GM23338 (cell line): ENCODE data around the gene IRF6. TPM values are rescaled to one million over a fixed set of nuclear protein-coding genes. Genes with fewer than 3 reads are reported as not detected.
A peak's percentile ranks its signal among the peaks of the same experiment; 100 is the strongest.

ENCODE experiments used
- CREB1 ChIP-seq: fragments of 250-450 bp; sonication (Bioruptor Pico); IDR thresholded peaks from 2 replicates; pipeline ENCODE4 v1.5.0; 2020; ENCODE audit warnings: low read depth, mild to moderate bottlenecking, moderate library complexity
- CTCF ChIP-seq, 2 experiments: fragments of 200-600 bp in 1 of 2; sonication (generic) in 1 of 2; conservative IDR thresholded peaks; 2 replicates each; pipeline versions ENCODE4 v1.5.1 to v1.6.1; 2016 to 2017; ENCODE audit warnings: antibody characterized with exemption in 2 of 2, low read depth in 2 of 2, mild to moderate bottlenecking in 2 of 2, moderate library complexity in 1 of 2
- ETS1 ChIP-seq: IDR thresholded peaks from 2 replicates; pipeline ENCODE4 v1.6.1; 2016; ENCODE audit warnings: antibody characterized with exemption
- EZH2 ChIP-seq: fragments of 200-600 bp; sonication (generic); IDR thresholded peaks from one replicate; pipeline ENCODE4 v1.8.0; 2017; ENCODE audit warnings: antibody characterized with exemption, mild to moderate bottlenecking, low read depth; ENCODE audit not compliant: unreplicated experiment
- EZH2phosphoT487 ChIP-seq: fragments of 200-600 bp; sonication (generic); IDR thresholded peaks from one replicate; pipeline ENCODE4 v1.8.1; 2018; ENCODE audit warnings: antibody characterized with exemption; ENCODE audit not compliant: unreplicated experiment
- JUNB ChIP-seq: IDR thresholded peaks from one replicate; pipeline ENCODE4 v1.6.1; 2016; ENCODE audit warnings: antibody characterized with exemption; ENCODE audit not compliant: unreplicated experiment
- NANOG ChIP-seq: IDR thresholded peaks from 2 replicates; pipeline ENCODE4 v1.6.1; 2016; ENCODE audit warnings: antibody characterized with exemption, borderline replicate concordance
- POLR2AphosphoS5 ChIP-seq: IDR thresholded peaks from 2 replicates; pipeline ENCODE4 v1.6.1; 2016; ENCODE audit warnings: antibody characterized with exemption, low read depth
- STAT1 ChIP-seq: IDR thresholded peaks from one replicate; pipeline ENCODE4 v1.6.1; 2016; ENCODE audit warnings: antibody characterized with exemption; ENCODE audit not compliant: unreplicated experiment
- ZNF114 ChIP-seq: fragments of 250-450 bp; sonication (Bioruptor Pico); IDR thresholded peaks from 2 replicates; pipeline ENCODE4 v1.5.0; 2020; ENCODE audit warnings: mild to moderate bottlenecking, moderate library complexity
- ZNF331 ChIP-seq: fragments of 250-450 bp; sonication (Bioruptor Pico); IDR thresholded peaks from 2 replicates; pipeline ENCODE4 v1.5.0; 2020; ENCODE audit warnings: low read depth, mild to moderate bottlenecking, moderate library complexity
- ZNF462 ChIP-seq: fragments of 250-450 bp; sonication (Bioruptor Pico); IDR thresholded peaks from 2 replicates; pipeline ENCODE4 v1.5.0; 2020; ENCODE audit warnings: mild to moderate bottlenecking, moderate library complexity
- polyA plus RNA-seq: library from polyadenylated mRNA; unstranded; fragments of >200 nt; fragmentation: Nextera tagmentation; extraction: Ambion mirVana; gene quantifications from 2 replicates; pipeline ENCODE4 v1.2.1, GENCODE V29; 2016
- total RNA-seq: library from RNA; depleted of rRNA; stranded (reverse); fragments of >200 nt; shearing (Covaris generic); gene quantifications from 2 replicates; pipeline ENCODE4 v1.2.3, GENCODE V29; 2014

The IRF6 gene
- total and polyA plus RNA-seq, 2 experiments from 2014 or later = 4.6 to 11.7 TPM

GRCh38 chr1:209747580-209748262 lies 58.2 kb downstream of the IRF6 start (continued):
- no peak; the same call in 1 of the 2 replicates for TF ChIP-seq ZNF462 (CRISPR knock-in tag)
- peak; percentile 70 to 87 for TF ChIP-seq CTCF (conservative IDR thresholded peaks at IDR 0.05; ENCODE audit: low read depth in 2 of 2)
- no peak for TF ChIP-seq ZNF114
- peak; percentile 83 for TF ChIP-seq CREB1 (CRISPR knock-in tag)
- TF ChIP-seq ETS1 = no peak
- no peak for TF ChIP-seq JUNB
- TF ChIP-seq ZNF331 (CRISPR knock-in tag) = no peak
- no peak for TF ChIP-seq EZH2phosphoT487
- 0 out of 2 replicates have a peak, but pooled peaks have one; percentile 40 for TF ChIP-seq POLR2AphosphoS5
- no peak for TF ChIP-seq NANOG
- TF ChIP-seq STAT1 = no peak
- no peak for TF ChIP-seq EZH2
